NB4 (cell line): ENCODE results near the gene PHACTR1.

Experiments
- POLR2A ChIP-seq: IDR thresholded peaks from 2 replicates; pipeline ENCODE4 v1.6.1; 2011; ENCODE audit warnings: mild to moderate bottlenecking; ENCODE audit not compliant: insufficient read length; ENCODE audit errors: extremely low read depth
- TF ChIP-seq, protein P1 (sequence below): IDR thresholded peaks from one replicate; pipeline ENCODE4 v1.5.1; 2012; ENCODE audit warnings: low read depth, low read length
- TF ChIP-seq, protein P2 (sequence below): IDR thresholded peaks from 2 replicates; pipeline ENCODE4 v1.6.1; 2011; ENCODE audit warnings: low read depth, low read length

DNA sequence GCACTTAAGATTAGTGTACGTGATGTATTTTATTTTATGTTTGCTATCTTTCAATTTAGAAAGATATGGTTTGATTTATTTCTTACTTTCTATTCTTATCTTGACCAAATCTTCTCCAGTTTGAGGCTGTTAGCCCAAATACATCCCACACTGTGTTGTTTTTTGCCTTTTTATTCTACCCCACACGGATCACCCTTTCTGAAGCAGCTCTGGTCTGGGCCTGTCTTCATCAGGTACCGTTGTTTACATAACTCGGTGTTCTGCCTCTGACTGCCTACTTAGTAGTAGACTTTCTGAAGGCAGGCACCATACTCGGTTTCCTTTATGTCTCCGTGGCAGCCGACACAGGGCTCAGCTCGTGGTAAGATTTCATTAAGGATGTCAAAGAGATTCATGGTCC, 95.0 kb downstream of the PHACTR1 start:
- TF ChIP-seq, protein P1, sequence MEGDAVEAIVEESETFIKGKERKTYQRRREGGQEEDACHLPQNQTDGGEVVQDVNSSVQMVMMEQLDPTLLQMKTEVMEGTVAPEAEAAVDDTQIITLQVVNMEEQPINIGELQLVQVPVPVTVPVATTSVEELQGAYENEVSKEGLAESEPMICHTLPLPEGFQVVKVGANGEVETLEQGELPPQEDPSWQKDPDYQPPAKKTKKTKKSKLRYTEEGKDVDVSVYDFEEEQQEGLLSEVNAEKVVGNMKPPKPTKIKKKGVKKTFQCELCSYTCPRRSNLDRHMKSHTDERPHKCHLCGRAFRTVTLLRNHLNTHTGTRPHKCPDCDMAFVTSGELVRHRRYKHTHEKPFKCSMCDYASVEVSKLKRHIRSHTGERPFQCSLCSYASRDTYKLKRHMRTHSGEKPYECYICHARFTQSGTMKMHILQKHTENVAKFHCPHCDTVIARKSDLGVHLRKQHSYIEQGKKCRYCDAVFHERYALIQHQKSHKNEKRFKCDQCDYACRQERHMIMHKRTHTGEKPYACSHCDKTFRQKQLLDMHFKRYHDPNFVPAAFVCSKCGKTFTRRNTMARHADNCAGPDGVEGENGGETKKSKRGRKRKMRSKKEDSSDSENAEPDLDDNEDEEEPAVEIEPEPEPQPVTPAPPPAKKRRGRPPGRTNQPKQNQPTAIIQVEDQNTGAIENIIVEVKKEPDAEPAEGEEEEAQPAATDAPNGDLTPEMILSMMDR = no peak
- TF ChIP-seq, protein P2, sequence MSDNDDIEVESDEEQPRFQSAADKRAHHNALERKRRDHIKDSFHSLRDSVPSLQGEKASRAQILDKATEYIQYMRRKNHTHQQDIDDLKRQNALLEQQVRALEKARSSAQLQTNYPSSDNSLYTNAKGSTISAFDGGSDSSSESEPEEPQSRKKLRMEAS = no peak
- TF ChIP-seq POLR2A = no peak
